Endodermal cell (in vitro differentiated cells): Measurements from ENCODE around the gene IL7R. TPM values are rescaled to one million over a fixed set of nuclear protein-coding genes. Genes with fewer than 3 reads are reported as not detected.

Experiments
- DNase-seq: peaks from one replicate; pipeline ENCODE4 v3.0.0-alpha.2; 2017
- H3K27ac ChIP-seq: 2 replicates; pipeline ENCODE4 v1.5.1; 2013; ENCODE audit warnings: mild to moderate bottlenecking, low read depth, low read length, moderate library complexity
- H3K27me3 ChIP-seq: 2 replicates; pipeline ENCODE4 v1.6.1; 2013; ENCODE audit warnings: mild to moderate bottlenecking, low read length, moderate library complexity; ENCODE audit not compliant: insufficient read depth, control insufficient read depth, poor library complexity, severe bottlenecking
- H3K36me3 ChIP-seq: 2 replicates; pipeline ENCODE4 v1.7.0; 2013; ENCODE audit warnings: mild to moderate bottlenecking, low read length, moderate library complexity; ENCODE audit not compliant: control insufficient read depth, insufficient read depth
- H3K4me1 ChIP-seq: one replicate; pipeline ENCODE4 v1.7.0; 2013; ENCODE audit warnings: low read length; ENCODE audit not compliant: control insufficient read depth, insufficient read depth
- H3K4me3 ChIP-seq: 2 replicates; pipeline ENCODE4 v1.5.1; 2013; ENCODE audit warnings: mild to moderate bottlenecking, low read length, moderate library complexity
- H3K9ac ChIP-seq: 2 replicates; pipeline ENCODE4 v1.6.1; 2013; ENCODE audit warnings: mild to moderate bottlenecking, low read length, moderate library complexity; ENCODE audit not compliant: poor library complexity, severe bottlenecking; ENCODE audit errors: extremely low read depth
- H3K9me3 ChIP-seq: 2 replicates; pipeline ENCODE4 v1.6.1; 2013; ENCODE audit warnings: mild to moderate bottlenecking, low read length, moderate library complexity; ENCODE audit not compliant: control insufficient read depth
- H3K27ac Mint-ChIP-seq: 2 replicates; pipeline ENCODE4 v1.8.0; 2020; ENCODE audit warnings: mixed read lengths
- H3K27me3 Mint-ChIP-seq: 2 replicates; pipeline ENCODE4 v1.8.0; 2021; ENCODE audit warnings: mild to moderate bottlenecking, mixed read lengths; ENCODE audit not compliant: insufficient read depth
- H3K36me3 Mint-ChIP-seq: 2 replicates; pipeline ENCODE4 v1.8.0; 2020; ENCODE audit warnings: low read depth, mixed read lengths
- H3K4me1 Mint-ChIP-seq: 2 replicates; pipeline ENCODE4 v1.8.0; 2020; ENCODE audit warnings: mixed read lengths
- H3K4me3 Mint-ChIP-seq: 2 replicates; pipeline ENCODE4 v1.8.0; 2020; ENCODE audit warnings: mild to moderate bottlenecking, moderate library complexity, mixed read lengths
- H3K9me3 Mint-ChIP-seq: 2 replicates; pipeline ENCODE4 v1.8.0; 2020; ENCODE audit warnings: mild to moderate bottlenecking, mixed read lengths
- WGBS, 2 experiments: methylation state at CpG; one replicate each; pipeline versions ENCODE4 v1.1.5 to v1.1.7; 2013; ENCODE audit warnings: missing lambda C conversion rate in 2 of 2, mixed read lengths in 1 of 2; ENCODE audit not compliant: insufficient coverage in 1 of 2, insufficient read length in 1 of 2; 5-methylcytosine and 5-hydroxymethylcytosine counted together
- total RNA-seq, 2 donors: library from RNA; stranded (reverse); fragmentation: NEBNext Ultra II Directional in 1 of 2; extraction: Animal tissue kit (Norgen Biotek cat#: 25700) in 1 of 2; gene quantifications; 2 replicates in 1 of 2; 3 replicates in 1 of 2; pipeline ENCODE4 v1.2.1, GENCODE V29; 2021
- TF ChIP-seq, protein P1 (sequence below): fragments of 200-600 bp; sonication (generic); conservative IDR thresholded peaks from 2 replicates; pipeline ENCODE4 v1.5.0; 2021; ENCODE audit warnings: antibody characterized with exemption, mild to moderate bottlenecking

The IL7R gene
- total RNA-seq, 2 donors from 2014 or later, result 0.69 to 0.79 TPM

DNA sequence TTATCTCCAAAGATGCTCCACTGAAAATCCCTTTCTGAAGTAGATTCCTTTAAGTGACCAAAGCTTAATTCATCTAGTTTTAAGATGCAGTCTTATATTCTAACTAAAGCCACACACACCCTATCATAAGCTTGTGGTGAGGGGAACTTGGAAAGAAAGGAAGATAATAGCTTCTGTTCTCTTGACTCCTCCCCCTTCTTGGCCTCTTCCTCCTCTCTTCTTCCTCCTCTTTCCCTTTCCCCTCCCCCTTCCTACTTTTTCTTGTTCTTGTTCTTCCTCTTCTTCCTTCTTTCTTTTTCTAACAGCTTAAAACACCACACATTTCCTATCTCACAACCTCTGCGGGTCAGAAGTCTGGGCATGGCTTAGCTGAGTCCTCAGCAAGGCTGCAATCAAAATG lies 23.5 kb downstream of the IL7R start:
- H3K36me3 Mint-ChIP-seq, result no peaks in the 10 kb centered on the region
- H3K4me3 Mint-ChIP-seq, result no peak overlapping the region
- H3K9me3 Mint-ChIP-seq, result no peaks in the 10 kb centered on the region
- TF ChIP-seq, protein P1, sequence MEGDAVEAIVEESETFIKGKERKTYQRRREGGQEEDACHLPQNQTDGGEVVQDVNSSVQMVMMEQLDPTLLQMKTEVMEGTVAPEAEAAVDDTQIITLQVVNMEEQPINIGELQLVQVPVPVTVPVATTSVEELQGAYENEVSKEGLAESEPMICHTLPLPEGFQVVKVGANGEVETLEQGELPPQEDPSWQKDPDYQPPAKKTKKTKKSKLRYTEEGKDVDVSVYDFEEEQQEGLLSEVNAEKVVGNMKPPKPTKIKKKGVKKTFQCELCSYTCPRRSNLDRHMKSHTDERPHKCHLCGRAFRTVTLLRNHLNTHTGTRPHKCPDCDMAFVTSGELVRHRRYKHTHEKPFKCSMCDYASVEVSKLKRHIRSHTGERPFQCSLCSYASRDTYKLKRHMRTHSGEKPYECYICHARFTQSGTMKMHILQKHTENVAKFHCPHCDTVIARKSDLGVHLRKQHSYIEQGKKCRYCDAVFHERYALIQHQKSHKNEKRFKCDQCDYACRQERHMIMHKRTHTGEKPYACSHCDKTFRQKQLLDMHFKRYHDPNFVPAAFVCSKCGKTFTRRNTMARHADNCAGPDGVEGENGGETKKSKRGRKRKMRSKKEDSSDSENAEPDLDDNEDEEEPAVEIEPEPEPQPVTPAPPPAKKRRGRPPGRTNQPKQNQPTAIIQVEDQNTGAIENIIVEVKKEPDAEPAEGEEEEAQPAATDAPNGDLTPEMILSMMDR, result no peak
- peaks cover 4% of the 10 kb centered on the region for H3K27me3 Mint-ChIP-seq
- H3K9ac ChIP-seq, result no peak overlapping the region
- no peaks in the 10 kb centered on the region for H3K36me3 ChIP-seq
- H3K4me1 Mint-ChIP-seq, result peaks cover 5% of the 10 kb centered on the region
- H3K27me3 ChIP-seq, result no peaks in the 10 kb centered on the region
- no peak for DNase-seq
- H3K27ac ChIP-seq, result no peak overlapping the region
- no peak overlapping the region for H3K27ac Mint-ChIP-seq
- H3K4me3 ChIP-seq, result no peak overlapping the region
- WGBS, 2 experiments, result 80 to 93% methylated on average over 1 of the region's 1 CpG
- no peaks in the 10 kb centered on the region for H3K9me3 ChIP-seq
- H3K4me1 ChIP-seq, result no peaks in the 10 kb centered on the region

DNA sequence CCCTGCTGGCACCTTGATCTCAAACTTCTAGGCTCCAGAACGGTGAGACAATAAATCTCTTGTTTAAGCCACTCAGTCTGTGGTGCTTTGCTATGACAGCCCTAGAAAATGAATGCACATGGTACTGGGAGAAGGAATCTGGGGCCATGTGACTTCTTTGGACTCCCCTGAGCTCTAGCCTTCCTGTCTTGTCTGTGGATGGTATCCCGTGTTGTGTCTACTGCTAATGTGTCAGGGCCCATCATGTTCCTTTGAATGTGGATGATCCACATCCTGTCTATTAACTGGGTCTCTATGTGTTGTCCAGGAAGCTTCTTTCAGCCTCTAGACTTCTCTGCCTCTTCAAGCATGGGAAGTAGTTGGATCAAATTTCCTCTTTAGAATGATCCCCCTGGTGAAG lies 25.1 kb downstream of the IL7R start:
- no peak overlapping the region for H3K9ac ChIP-seq
- H3K27ac ChIP-seq, result no peak overlapping the region
- peaks cover 5% of the 10 kb centered on the region for H3K4me1 Mint-ChIP-seq
- no peaks in the 10 kb centered on the region for H3K4me1 ChIP-seq
- 80 to 97% methylated on average over 2 of the region's 2 CpGs for WGBS, 2 experiments
- no peaks in the 10 kb centered on the region for H3K27me3 ChIP-seq
- H3K4me3 Mint-ChIP-seq, result no peak overlapping the region
- H3K27me3 Mint-ChIP-seq, result no peaks in the 10 kb centered on the region
- no peak overlapping the region for H3K27ac Mint-ChIP-seq
- no peak overlapping the region for H3K4me3 ChIP-seq
- H3K9me3 ChIP-seq, result no peaks in the 10 kb centered on the region
- H3K36me3 ChIP-seq, result no peaks in the 10 kb centered on the region
- H3K9me3 Mint-ChIP-seq, result no peaks in the 10 kb centered on the region
- H3K36me3 Mint-ChIP-seq, result no peaks in the 10 kb centered on the region
- TF ChIP-seq, protein P1, result no peak
- DNase-seq, result no peak

DNA sequence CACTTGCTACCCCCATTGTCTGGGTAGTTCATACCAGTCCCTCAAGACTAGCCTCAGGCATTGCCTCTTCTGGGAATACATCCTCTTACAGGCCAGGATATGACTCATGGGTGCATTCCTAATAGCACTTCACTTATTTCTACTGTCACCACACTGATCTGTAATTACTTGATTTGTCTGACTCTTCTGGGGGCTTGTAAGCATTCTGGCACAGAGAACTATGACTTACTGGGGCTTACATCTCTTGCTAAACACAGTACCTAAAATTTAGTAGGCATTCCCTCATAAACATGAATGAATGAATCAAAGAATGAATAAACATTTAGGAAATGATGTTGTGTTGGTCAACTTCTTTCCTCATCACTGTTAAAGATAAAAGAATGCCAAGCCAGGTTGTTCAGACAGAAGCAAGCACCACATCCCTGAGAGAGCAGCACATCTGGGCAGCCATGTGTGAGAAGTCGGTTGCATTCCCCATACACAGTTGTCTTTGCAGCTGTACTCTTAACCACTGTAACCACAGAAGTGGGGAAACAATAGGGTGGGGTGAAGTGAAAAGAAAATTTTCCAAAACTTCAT lies 27.6 kb downstream of the IL7R start:
- H3K36me3 Mint-ChIP-seq, result no peaks in the 10 kb centered on the region
- H3K4me1 ChIP-seq, result peaks cover 3% of the 10 kb centered on the region
- H3K27me3 ChIP-seq, result no peaks in the 10 kb centered on the region
- no peaks in the 10 kb centered on the region for H3K9me3 Mint-ChIP-seq
- H3K27ac Mint-ChIP-seq, result no peak overlapping the region
- 88% methylated on average over 1 of the region's 1 CpG; no CpG with 5 or more reads in 1 of the 2 experiments for WGBS, 2 experiments
- no peaks in the 10 kb centered on the region for H3K36me3 ChIP-seq
- DNase-seq, result no peak
- no peaks in the 10 kb centered on the region for H3K4me1 Mint-ChIP-seq
- H3K27me3 Mint-ChIP-seq, result no peaks in the 10 kb centered on the region
- H3K27ac ChIP-seq, result no peak overlapping the region
- H3K4me3 Mint-ChIP-seq, result no peak overlapping the region
- H3K4me3 ChIP-seq, result no peak overlapping the region
- H3K9ac ChIP-seq, result no peak overlapping the region
- TF ChIP-seq, protein P1, result no peak
- no peaks in the 10 kb centered on the region for H3K9me3 ChIP-seq
